Upper lobe of left lung (tissue), 6 donors: ENCODE data around the gene FAM3D. TPM values are rescaled to one million over a fixed set of nuclear protein-coding genes. Genes with fewer than 3 reads are reported as not detected.
A peak's percentile ranks its signal among the peaks of the same experiment; 100 is the strongest.

Experiments
- ATAC-seq, 2 donors: fragments of 200-7000 bp; cut with Tn5 transposase; one replicate each; pipeline ENCODE4 v1.9.1; 2022; ENCODE audit warnings: mild to moderate bottlenecking in 2 of 2, moderate library complexity in 2 of 2; ENCODE audit not compliant: low FRiP score in 2 of 2
- DNase-seq, 2 donors: peaks; one replicate each; pipeline ENCODE4 v3.0.0-alpha.2; 2019 to 2020
- H3K27ac ChIP-seq, 4 donors: fragments of 200-600 bp; sonication (generic); one replicate each; pipeline ENCODE4 v1.5.1; 2016 to 2019
- H3K27me3 ChIP-seq, 4 donors: fragments of 200-600 bp; sonication (generic); one replicate each; pipeline ENCODE4 v1.5.1; 2017 to 2019
- H3K36me3 ChIP-seq, 4 donors: fragments of 200-600 bp; sonication (generic); one replicate each; pipeline ENCODE4 v1.5.1; 2016 to 2019
- H3K4me1 ChIP-seq, 4 donors: fragments of 200-600 bp; sonication (generic); one replicate each; pipeline ENCODE4 v1.5.1; 2018 to 2019
- H3K4me3 ChIP-seq, 4 donors: fragments of 200-600 bp; sonication (generic); one replicate each; pipeline ENCODE4 v1.5.1; 2017 to 2019; ENCODE audit warnings: mild to moderate bottlenecking in 2 of 4, moderate library complexity in 1 of 4
- H3K9me3 ChIP-seq, 4 donors: fragments of 200-600 bp; sonication (generic); one replicate each; pipeline ENCODE4 v1.5.1; 2018 to 2019
- EP300 ChIP-seq, 4 donors: sonication (generic); formaldehyde crosslinking; IDR thresholded peaks; one replicate each; pipeline ENCODE4 v1.5.1; 2017; ENCODE audit warnings: antibody characterized with exemption in 4 of 4, control low read depth in 2 of 4
- POLR2A ChIP-seq, 4 donors: fragments of 450-650 bp; IDR thresholded peaks; one replicate each; pipeline ENCODE4 v1.5.1; 2016 to 2017; ENCODE audit warnings: antibody characterized with exemption in 4 of 4, mild to moderate bottlenecking in 2 of 4
- POLR2AphosphoS5 ChIP-seq, 2 donors: sonication (generic); formaldehyde crosslinking; IDR thresholded peaks; one replicate each; pipeline ENCODE4 v1.5.1; 2017; ENCODE audit warnings: antibody characterized with exemption in 2 of 2
- WGBS, 2 donors: methylation state at CpG; one replicate each; pipeline ENCODE4 v1.1.5; 2017 to 2018; 5-methylcytosine and 5-hydroxymethylcytosine counted together
- total RNA-seq, 6 donors: library from RNA; depleted of rRNA in 4 of 6; stranded (reverse); fragments of >200 nt in 4 of 6; gene quantifications; one replicate each; pipeline versions ENCODE4 v1.1.0 to v1.2.1, GENCODE V29; 2016 to 2021
- TF ChIP-seq, protein P1 (sequence below), 6 experiments: fragments of 450-650 bp in 4 of 6; fragments of 200-600 bp in 2 of 6; sonication (generic) in 2 of 6; IDR thresholded peaks; one replicate each; pipeline ENCODE4 v1.5.1; 2016 to 2019; ENCODE audit warnings: antibody characterized with exemption in 6 of 6
- donor health status: DM: no; HTN: no; CAD: no; lungs with moderate emphysema.
- donor health status: DM: no; HTN: yes; CAD: no; lungs with severe emphysema.

FAM3D gene
- total RNA-seq, 6 donors from 2014 or later, result 1.0 to 7.7 (median 1.5) TPM

DNA sequence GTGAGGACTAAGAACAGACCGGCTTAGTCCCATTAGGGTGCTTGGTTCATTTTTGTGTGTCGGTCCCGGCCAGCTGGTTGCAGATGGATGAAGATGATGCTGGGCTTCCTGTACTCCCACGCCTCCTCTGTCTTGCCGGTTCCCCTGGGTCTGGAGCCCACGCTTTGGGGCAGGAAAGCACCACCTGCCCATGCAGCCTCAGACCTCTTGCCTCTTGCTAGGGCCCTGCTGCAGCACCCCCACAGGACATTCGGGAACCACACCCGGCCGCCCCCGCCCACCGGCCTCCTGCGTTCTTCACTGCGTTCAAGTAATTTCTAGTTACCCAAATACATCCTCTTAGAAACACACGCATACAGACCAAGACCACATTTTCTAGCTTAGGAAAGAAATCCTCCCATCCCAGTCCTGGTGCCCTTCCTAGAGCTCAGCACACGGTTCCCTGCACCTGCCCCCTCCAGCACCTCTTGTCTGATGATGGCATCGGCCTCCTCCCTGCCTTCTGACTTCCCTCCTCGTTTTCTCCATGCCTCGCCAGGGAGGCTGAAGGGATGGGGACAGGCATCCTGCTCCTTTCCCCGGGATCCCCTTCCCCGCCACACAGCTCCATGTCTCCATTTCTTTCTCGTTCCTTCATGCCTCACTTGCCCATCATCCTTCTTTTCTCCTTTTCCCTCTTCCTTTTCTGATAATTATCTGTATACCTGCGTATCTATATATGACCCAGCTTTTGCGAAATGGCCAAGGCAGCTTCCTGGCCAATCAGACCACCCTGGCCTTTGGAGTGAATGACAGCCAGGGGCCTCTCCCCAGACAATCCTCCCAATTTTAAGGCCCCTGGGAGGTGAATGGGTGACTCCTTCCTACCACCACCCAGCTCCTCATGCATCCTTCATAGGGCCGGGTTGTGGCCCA, 30.9 kb downstream of the FAM3D start:
- DNase-seq (peak in 1 of 2 donors; percentile 82), ATAC-seq (no peak)
- H3K36me3 ChIP-seq, result no peaks in the 10 kb centered on the region
- H3K4me3 ChIP-seq, result no peak overlapping the region
- H3K4me1 ChIP-seq, result peaks cover 2 to 3% (median 3%) of the 10 kb centered on the region in 4 donors
- 81 to 86% methylated on average over 22 to 24 of the region's 24 CpGs for WGBS, 2 donors
- no peaks in the 10 kb centered on the region for H3K27me3 ChIP-seq
- no peaks in the 10 kb centered on the region for H3K9me3 ChIP-seq
- no peak for TF ChIP-seq POLR2AphosphoS5 (IDR thresholded peaks at IDR 0.05)
- TF ChIP-seq, protein P1, sequence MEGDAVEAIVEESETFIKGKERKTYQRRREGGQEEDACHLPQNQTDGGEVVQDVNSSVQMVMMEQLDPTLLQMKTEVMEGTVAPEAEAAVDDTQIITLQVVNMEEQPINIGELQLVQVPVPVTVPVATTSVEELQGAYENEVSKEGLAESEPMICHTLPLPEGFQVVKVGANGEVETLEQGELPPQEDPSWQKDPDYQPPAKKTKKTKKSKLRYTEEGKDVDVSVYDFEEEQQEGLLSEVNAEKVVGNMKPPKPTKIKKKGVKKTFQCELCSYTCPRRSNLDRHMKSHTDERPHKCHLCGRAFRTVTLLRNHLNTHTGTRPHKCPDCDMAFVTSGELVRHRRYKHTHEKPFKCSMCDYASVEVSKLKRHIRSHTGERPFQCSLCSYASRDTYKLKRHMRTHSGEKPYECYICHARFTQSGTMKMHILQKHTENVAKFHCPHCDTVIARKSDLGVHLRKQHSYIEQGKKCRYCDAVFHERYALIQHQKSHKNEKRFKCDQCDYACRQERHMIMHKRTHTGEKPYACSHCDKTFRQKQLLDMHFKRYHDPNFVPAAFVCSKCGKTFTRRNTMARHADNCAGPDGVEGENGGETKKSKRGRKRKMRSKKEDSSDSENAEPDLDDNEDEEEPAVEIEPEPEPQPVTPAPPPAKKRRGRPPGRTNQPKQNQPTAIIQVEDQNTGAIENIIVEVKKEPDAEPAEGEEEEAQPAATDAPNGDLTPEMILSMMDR (IDR thresholded peaks at IDR 0.05), result no peak
- no peak for TF ChIP-seq EP300 (IDR thresholded peaks at IDR 0.05)
- no peak for TF ChIP-seq POLR2A (IDR thresholded peaks at IDR 0.05)
- no peak overlapping the region for H3K27ac ChIP-seq

GRCh38 chr3:58633157-58633865, 33.3 kb downstream of the FAM3D start:
- H3K4me3 ChIP-seq, result no peak overlapping the region
- no peaks in the 10 kb centered on the region for H3K9me3 ChIP-seq
- no peaks in the 10 kb centered on the region for H3K36me3 ChIP-seq
- no peak overlapping the region for H3K27ac ChIP-seq
- no peak for ATAC-seq
- no peak for DNase-seq
- H3K27me3 ChIP-seq, result no peaks in the 10 kb centered on the region
- TF ChIP-seq, protein P1 (IDR thresholded peaks at IDR 0.05), result no peak
- TF ChIP-seq EP300 (IDR thresholded peaks at IDR 0.05), result no peak
- TF ChIP-seq POLR2AphosphoS5 (IDR thresholded peaks at IDR 0.05), result no peak
- TF ChIP-seq POLR2A (IDR thresholded peaks at IDR 0.05), result no peak
- WGBS, 2 donors, result 87 to 91% methylated on average over 8 of the region's 8 CpGs
- H3K4me1 ChIP-seq, result peaks cover 15 to 21% (median 19%) of the 10 kb centered on the region in 4 donors

- H3K27me3 ChIP-seq, result no peaks in the 10 kb centered on the region
Observed at GRCh38 chr3:58631742-58632141, 34.8 kb downstream of the FAM3D start.

GRCh38 chr3:58630710-58631092, 35.9 kb downstream of the FAM3D start:
- TF ChIP-seq, protein P1 (IDR thresholded peaks at IDR 0.05), result no peak
- TF ChIP-seq POLR2A (IDR thresholded peaks at IDR 0.05), result no peak
- no peak for TF ChIP-seq POLR2AphosphoS5 (IDR thresholded peaks at IDR 0.05)
- no peak for TF ChIP-seq EP300 (IDR thresholded peaks at IDR 0.05)
- WGBS, 2 donors, result 42 to 65% methylated on average over 1 to 5 of the region's 5 CpGs
- Histone ChIP-seq H3K36me3 (no peaks in the 10 kb centered on the region), H3K4me3 (no peak overlapping the region), H3K27me3 (no peaks in the 10 kb centered on the region), H3K4me1 (peaks cover 29 to 35% (median 33%) of the 10 kb centered on the region in 4 donors), H3K27ac (no peak overlapping the region), H3K9me3 (no peaks in the 10 kb centered on the region)
- DNase-seq (no peak), ATAC-seq (no peak)

More at GRCh38 chr3:58631742-58632141, 34.8 kb downstream of the FAM3D start:
- H3K27ac ChIP-seq, result no peak overlapping the region
- no peaks in the 10 kb centered on the region for H3K36me3 ChIP-seq
- no peak overlapping the region for H3K4me3 ChIP-seq
- ATAC-seq (no peak), DNase-seq (no peak)
- peaks cover 29 to 35% (median 33%) of the 10 kb centered on the region in 4 donors for H3K4me1 ChIP-seq
- H3K9me3 ChIP-seq, result no peaks in the 10 kb centered on the region
- 45 to 76% methylated on average over 4 of the region's 4 CpGs for WGBS, 2 donors
- TF ChIP-seq, protein P1 (IDR thresholded peaks at IDR 0.05), result no peak
- no peak for TF ChIP-seq POLR2AphosphoS5 (IDR thresholded peaks at IDR 0.05)
- no peak for TF ChIP-seq POLR2A (IDR thresholded peaks at IDR 0.05)
- TF ChIP-seq EP300 (IDR thresholded peaks at IDR 0.05), result no peak
